HPDE6-E6E7 (cell line): ENCODE data around the gene ALG9.

Source experiments
- DNase-seq: peaks from one replicate; pipeline ENCODE4 v3.0.0; 2011; ENCODE audit warnings: missing footprints; ENCODE audit errors: extremely low spot score

The ALG9 gene

DNA sequence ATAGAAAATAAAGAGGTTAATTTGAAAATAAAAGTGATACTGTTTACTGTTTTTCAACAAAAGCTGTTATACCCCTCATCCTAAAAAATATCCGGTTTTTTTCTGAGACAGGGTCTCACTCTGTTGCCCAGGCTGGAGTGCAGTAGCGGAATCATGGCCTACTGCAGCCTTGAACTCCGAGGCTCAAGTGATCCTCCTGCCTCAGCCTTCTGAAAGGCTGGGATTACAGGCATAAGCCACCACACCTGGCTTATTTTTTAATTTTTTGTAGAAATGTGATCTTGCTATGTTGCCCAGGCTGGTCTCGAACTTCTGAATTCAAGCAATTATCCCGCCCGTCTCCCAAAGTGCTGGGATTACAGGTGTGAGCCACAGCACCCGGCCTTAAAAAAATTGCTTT lies 35.7 kb downstream of the ALG9 start:
- DNase-seq, result no peak

DNA sequence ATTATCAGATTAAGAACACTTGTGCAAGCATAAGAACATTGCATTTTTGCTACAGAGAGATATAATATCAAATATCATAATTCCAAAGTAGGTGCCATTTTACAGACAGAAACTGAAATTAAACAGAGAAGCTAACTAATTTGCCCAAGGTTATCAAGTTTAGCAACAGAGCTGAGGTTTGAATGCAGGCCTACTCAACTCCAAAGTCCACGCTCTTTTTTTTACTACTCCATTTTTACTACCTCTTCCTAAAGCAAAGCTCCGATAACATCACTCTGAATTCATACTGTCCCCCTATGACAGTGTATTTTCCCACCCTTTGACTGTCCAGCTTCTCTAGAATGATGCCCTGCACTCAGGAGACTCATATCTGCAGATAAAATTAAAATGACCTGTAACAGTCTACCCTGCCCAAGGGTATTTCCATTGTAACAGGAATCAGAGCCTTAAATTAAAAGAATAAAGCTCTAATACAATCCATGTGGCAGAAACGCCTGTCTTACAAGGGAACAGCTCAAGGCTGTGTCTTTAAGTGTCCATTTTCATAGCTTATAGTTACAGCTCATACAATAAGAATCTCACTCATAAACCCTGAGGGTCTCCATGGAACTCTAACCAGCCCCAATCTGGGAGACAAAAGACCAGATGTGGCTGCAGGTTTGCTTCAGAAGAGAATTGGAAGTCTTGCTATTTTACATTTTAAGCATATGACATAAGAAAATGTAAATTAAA lies 36.8 kb downstream of the ALG9 start:
- DNase-seq, result no peak

DNA sequence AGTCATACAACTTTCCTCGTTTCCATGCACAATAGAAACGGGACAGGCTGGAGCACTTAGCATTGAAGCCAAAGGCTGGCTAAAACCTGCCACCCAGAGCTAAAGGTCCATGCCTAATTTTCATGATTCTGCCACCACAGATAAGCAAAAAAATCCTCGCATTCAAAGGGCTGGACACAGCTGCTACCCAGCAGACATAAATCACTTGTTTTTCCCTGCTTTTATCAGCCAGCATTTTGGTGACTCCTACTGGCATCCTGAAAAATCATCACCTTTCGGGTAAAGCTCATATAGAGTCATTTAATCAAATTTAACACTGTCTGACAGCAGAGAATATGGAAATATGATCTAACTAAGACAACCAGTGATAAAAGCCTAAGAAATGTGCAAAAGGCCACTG lies 37.9 kb downstream of the ALG9 start:
- DNase-seq, result no peak

DNA sequence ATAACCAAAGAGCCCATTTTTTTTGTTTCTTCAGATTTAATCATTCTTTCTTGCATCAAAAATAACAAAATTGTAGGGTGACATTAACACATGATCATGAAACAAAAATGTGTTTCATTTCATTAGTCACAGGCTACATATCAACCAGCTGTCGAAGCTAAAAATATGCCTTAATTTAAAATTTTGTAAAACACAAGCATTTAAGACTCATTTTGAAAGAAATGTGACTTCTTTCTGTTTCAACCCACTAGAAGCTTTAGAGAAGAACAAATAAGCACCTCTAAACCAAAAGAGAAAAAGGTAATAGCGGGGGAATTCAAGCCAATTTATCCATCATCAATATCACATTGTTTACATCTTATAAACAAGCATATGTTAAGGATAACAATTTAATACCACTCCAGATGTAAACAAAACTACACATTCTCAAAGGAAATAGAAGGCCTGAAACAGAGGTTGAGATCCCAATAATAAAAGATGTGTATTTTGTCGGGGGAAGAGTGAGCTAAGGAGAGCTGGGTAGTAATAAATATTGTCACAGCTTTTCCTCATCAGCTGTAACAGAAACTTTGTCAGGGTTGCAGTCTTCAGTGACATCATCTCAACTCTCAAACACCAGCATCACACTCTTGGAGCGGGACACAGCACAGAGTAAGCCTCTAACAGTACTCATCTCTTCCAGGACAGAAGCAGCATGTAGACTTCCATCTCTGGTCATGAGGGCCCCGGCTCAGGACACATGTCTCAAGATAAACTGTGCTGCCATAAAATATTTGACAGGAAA lies 42.0 kb downstream of the ALG9 start:
- DNase-seq, result no peak

DNA sequence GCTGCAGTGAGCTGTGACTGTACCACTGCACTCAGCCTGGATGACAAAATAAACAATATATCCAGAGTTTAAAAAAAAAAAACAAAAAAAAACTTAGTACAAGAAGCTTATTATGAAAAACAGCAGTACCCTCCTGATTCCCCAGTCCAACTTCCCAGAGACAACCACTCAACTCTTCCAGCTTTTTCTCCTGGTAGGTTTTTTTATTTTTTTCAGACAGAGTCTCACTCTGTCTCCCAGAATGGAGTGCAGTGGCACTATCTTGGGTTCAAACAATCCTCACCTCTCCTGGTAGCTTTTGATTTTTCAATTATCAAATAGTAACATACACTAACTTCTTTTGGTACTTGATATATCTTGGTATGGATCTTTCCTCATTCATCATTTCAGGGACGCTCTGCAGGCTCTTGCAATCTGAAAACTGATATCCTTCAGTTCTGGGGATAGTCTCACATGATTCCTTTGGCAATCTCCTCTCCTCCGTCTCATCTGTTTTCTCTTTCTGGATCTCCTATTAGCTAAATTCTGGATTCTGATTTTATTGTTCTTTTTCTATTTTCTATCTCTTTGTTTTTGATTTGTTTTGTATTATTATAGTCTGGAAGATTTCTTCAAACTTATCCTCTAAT lies 44.9 kb downstream of the ALG9 start:
- no peak for DNase-seq

DNA sequence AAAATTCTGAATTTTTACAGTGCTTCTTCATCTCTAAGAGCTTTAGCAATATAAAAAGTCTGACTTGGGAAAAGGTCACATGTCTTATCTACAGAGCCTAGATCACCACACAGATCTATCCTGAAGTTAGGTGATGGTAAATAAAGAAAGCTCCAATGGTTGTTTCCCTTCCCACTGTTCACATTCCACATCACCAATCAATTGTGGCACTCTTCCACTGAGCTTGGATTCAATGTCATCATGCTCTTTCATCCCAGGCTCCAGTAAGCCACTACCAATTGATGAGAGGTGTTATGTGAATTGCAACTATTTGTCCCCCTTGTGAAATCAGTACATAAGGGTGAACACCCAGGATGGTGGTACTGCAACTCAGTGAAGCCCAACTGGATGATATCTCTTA lies 47.8 kb downstream of the ALG9 start:
- no peak for DNase-seq

DNA sequence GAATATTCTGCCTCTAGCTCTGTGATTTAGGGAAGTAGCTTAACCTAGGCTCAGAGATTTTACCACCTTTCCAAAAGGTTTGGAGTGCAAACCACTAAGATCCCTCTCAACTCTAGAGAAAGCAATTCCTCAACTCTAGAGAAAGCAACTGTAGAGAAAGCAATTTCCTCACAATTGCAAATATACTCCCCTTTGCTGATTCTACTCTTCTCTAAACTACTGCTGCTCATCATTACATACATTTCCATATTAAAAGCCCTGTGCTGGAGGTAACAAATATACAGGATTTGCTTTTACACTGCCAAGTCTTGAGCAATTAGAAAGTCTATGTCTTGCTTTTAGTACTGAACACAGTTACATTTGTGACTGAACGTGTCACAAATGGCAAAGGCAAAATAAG lies 48.2 kb downstream of the ALG9 start:
- no peak for DNase-seq

DNA sequence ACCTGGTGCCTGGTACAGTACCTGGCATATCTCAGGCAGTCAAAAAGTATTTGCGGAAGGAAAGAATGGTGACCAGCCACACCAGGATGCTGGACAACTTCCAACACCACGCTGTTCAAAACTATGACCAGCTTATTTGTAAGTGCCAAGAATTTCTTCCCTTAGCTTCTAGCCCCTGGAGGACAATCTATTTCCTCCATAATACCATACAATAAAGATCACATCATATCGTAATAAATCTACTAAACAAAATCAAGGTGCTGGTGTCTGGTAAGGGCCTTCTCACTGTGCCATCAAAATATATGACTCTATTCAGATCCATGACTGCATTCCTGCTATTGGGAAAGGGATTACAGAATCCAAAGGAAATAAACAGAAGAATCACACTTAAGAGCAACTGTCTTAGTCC lies 51.5 kb downstream of the ALG9 start:
- no peak for DNase-seq

DNA sequence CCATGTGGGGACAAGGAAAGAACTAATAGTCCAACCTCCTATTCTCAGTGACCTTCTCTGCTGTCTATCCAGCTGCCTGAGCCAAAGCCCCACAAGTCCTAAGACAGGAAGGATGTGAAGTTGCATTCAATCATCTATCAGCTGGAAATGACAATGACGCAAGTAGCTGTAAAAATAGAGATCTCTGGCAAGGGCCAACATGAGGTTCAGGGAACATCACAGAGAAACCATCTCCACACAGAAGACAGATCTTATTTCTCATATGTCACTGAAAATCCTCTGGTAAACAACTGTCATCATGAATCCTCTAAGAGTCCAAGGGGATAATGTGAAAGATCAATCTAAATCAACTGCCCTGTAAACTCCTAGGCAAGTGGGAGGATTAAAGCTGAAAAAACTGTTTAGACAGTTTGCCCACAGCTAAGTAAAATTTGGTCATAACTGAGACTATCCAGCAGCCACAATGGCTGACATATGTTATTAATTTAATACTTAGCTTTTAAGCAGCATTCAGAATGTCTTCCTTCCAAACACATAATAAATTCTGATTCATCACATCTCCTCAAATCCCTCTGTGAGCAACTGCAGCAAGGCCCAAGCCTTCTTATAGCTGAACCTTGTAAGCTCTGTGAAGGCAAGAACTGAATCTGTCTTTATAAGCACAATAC lies 52.1 kb downstream of the ALG9 start:
- no peak for DNase-seq

DNA sequence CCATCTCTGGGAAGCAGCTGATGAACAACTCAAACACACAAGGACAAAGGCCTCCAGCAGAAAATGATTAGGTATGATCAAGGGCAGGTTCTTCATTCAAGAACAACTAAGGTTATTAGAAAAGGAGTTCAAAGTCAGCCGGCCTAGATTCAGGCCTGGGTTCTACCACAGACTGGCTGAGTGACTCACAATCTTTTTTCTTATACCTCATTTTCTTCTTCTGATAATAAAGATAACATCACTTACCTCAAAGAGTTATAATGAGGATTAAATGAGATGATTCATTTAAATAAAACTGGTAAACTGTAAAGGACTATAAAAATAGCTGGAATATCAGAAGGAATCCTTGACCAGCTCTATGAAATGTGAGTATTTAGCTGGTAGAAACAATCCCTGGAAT lies 55.9 kb downstream of the ALG9 start:
- no peak for DNase-seq

DNA sequence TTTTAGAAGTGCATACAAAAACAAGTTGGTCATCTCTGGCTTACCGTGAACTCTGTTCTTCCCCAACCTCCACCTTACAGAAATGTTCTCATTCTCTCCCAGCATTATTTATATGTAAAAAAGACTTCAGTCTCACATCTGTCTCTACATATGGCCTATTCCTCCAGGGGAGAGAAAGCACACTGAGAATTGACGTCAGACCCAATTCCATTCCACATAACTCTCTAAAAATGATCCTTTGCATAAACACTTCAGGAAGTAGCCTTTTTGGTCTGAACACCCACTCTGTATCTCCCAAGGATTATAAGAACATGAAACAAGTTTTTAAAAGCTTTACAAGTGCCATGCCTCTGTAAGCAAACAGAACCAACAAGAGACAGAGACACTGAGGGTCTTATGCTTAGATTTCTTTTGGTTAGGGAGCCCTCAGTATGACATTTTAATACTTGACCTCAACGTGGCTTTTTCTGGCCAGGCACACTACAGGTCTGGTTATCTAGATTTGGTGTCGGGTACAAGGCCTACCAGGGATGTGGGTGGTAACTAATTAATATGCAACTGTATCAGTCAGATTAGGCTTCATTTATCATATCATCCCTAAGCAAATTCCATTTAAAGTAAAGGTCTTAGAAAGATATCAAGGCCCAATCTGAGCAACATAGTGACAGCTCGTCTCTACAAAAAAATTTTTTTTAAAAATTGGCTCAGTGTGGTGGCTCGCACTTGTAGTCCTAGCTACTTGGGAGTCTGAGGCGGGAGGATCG lies 56.6 kb downstream of the ALG9 start:
- no peak for DNase-seq

DNA sequence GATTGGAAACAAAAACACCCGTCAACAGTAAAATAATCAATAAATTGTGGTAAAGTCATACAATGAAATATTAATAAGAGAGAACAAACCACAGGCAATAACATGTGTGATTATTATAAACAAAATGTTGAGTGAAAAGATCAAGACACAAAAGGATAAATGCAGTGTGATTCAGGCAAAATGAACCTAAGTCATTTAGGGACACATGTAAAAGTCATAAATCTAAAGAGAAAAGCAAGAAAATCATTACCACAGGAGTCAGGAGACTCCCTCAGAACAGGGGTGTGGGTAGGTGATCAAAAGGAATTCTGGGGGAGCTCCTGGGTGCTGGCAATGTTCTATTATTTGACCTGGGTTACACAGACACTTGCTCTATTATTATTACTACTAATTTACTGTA lies 57.3 kb downstream of the ALG9 start:
- DNase-seq, result no peak

DNA sequence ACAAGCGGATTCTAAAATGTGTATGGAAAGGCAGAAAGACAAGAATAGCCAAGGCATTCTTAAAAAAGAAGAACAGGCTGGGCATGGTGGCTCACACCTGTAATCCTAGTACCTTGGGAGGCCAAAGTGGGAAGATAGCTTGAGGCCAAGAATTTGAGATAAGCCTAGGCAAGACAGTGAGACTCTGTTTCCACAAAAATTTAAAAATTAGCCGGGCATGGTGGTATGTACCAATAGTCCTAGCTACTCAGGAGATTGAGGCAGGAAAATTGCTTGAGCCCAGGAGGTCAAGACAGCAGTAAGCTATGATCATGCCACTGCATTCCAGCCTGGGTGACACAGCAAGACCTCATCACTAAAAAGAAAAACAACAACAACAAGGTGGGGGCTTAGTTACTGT lies 59.2 kb downstream of the ALG9 start:
- no peak for DNase-seq

DNA sequence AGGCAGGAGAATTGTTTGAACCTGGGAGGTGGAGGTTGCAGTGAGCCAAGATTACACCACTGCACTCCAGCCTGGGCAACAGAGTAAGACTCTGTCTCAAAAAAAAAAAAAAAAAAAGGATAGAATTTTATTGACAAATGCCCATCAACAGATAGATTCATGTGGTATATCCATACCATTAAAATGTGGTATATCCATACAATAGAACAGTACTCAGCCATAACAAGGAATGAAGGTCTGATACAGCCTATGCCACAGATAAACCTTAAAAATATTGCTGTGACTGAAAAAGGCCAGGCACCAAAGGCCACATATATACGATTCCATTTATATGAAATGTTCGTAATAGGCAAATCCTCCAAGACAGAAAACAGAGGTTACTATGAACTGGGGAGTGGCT lies 59.9 kb downstream of the ALG9 start:
- no peak for DNase-seq

DNA sequence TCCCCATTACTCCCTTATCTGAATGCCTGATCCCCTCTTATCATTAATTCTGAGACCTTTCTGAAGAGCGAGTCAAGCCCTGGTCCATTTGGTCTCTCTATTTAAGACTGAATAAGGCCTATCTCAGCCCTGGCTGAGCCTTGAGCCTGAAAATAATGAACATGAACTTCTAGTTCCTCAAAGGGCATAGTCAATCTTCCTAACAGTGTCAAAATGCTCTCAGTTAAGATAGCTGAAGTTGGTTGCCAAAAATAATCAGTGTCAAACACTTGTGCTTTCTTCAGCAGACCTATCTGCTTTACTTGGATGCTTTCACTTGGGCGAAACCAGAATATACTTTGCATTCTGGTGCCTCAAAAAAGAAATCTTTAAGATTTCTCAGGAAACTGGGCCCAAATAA lies 62.5 kb downstream of the ALG9 start:
- no peak for DNase-seq

DNA sequence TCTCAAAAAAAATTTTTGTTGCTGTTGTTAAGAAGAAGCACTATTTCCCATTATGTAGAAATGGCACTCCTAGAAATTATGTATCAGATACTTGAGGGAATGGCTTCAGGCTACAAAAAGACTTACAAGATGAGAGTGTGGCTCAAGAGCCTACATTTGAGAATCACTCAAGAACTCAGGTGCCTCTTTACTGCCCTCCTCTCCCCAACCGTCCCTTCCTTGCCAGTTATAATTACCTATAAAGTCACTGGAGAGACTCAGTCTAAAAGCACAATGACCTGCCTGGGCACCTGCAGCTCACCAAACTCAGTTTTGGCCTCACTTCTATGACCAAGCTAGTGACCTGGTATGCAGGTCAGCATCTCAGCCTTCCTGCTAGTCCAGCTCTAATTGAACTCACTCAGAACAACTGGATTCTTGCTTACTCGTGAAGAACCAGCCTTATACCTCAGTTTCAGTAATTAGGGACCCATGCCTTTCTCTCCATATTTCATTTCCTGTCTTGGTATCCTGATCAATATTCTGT lies 63.3 kb downstream of the ALG9 start:
- DNase-seq, result no peak

DNA sequence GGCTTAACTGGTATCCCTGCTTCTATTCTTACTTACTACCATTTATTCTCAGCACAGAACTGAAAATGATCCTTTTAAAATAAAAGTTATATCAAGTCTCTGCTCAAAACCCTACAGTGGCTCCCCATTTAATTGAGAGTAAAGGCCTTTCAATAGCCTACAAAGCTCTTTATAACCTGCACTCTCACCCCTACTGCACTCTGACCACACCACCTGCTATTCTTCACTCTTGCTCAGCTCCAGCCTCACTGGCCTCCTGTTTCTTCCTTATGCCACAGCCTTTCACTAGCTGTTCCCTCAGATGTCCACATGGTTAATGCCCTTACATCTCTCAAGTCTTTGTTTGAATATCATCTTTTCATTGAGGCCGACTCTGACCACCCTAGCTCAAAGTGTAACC lies 64.3 kb downstream of the ALG9 start:
- no peak for DNase-seq

DNA sequence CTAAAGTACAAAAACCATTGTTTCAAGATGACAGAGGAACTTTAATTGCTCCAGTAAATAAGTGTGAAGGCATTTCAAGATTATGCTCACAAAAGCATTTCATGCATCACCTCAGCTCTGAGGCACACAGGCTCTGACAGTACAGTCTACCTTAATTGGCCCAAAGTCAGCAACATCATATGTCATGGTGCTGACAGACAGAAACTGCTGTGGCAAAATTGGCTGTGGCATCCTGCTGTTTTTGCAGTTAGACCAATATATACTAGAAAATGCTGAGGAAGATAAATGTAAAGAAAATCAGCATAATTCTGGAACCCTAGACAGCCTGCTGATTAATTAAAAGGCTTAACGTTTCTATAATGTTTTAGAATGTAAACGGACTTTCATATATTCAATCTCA lies 70.2 kb downstream of the ALG9 start:
- no peak for DNase-seq

DNA sequence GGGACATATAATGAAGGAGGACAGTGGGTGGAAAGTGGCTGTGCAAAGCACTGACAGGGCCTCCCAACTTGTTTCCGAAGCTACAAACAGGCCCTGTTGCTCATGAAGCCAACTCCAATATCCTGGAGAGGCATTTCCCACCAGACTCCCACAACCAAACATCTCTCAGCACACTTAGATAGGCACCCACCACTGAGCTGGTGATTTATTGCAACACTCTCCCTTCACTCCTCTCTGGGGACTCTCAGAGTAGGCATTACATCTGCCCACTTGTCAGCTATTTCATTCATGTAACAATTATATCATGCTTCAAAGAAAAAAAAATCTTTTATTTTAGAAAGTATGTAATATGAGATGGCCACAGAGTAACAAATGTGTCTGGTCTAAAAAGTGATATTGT lies 73.1 kb downstream of the ALG9 start:
- no peak for DNase-seq

DNA sequence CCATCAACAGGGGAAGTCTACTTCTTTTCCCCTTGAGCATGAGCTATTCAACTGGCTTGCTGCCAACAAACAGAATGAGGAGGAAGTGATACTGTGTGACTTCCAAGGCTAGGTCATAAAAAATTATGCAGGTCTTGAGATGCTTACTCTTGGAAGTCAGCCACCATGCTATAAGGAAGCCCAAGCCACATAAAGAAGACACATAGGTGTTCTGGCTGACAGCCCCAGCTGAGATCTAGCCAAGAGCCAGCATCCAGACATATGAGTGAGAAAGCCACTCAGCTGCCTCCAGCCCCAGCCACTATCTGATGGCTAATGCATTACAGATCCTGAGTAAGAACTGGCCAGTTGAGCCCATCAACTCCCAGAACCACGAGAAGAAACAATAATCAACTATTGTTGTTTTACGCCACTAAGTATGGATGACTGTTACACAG lies 74.2 kb downstream of the ALG9 start:
- no peak for DNase-seq

DNA sequence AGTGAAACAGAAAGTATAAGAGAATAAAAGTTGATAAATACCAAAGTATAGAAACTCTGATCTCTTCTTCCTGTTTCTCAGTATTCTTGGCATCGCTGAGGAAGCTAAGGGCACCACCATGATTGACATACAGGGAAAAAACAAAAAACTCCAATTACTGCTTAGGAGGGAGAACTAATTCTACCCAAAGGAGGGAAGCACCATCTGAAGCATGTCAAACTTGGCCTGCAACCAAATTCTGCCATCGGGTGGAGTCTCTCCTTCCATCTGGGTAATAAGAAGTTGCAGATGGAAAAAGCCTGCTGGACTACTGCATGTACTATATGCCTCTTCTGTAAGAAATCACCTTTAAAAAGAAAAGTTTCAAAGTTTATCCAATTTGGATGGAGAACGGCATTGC lies 74.7 kb downstream of the ALG9 start:
- DNase-seq, result no peak
